HepG2 (cell line): ENCODE measurements around the gene KRT32. TPM values are rescaled to one million over a fixed set of nuclear protein-coding genes. Genes with fewer than 3 reads are reported as not detected.

Source experiments
- ATAC-seq: fragments of 200-7000 bp; cut with Tn5 transposase; 3 replicates; pipeline ENCODE4 v1.9.1; 2020; ENCODE audit warnings: mild to moderate bottlenecking, moderate library complexity
- BruUV-seq: library from RNA; stranded (reverse); fragments of 400-500 nt; replicated peaks from 2 replicates; lab custom pipeline; 2021; lab: Mats Ljungman, UMichigan
- CTCF ChIA-PET: fragments of 300-600 bp; formaldehyde crosslinking; extraction: SDS; loops from one replicate; lab custom pipeline; 2021; ENCODE audit warnings: low total read pairs, inconsistent platforms, low intra/inter-chr PET ratio; lab: Yijun Ruan, JAX
- POLR2A ChIA-PET: fragments of 350-600 bp; sonication (Branson Sonifier 250); formaldehyde crosslinking; loops from one replicate; lab custom pipeline; 2020; ENCODE audit warnings: antibody characterized with exemption, inconsistent platforms; lab: Yijun Ruan, JAX
- DNase-seq: peaks from one replicate; pipeline ENCODE4 v3.0.0-alpha.2; 2015; ENCODE audit warnings: low spot score
- FAIRE-seq: peaks from 3 replicates; lab custom pipeline; 2011; peaks lifted over from hg19 to GRCh38; lab: Jason Lieb, UNC
- H2AFZ ChIP-seq: one replicate; pipeline ENCODE4 v1.6.1; 2011; ENCODE audit warnings: low read length, inconsistent platforms
- H3K27ac ChIP-seq: fragments of 300-600 bp; 3 replicates; pipeline ENCODE4 v1.8.0; 2011; ENCODE audit warnings: mixed run types, mild to moderate bottlenecking, mixed read lengths, low read length, inconsistent platforms; ENCODE audit not compliant: insufficient read depth; ENCODE audit errors: extremely low read length
- H3K27me3 ChIP-seq, 2 experiments: fragments of 200-600 bp in 1 of 2; 2 replicates in 1 of 2; 3 replicates in 1 of 2; pipeline versions ENCODE4 v1.6.0 to v1.8.0; 2011; ENCODE audit warnings: low read length in 2 of 2, mild to moderate bottlenecking in 2 of 2, moderate library complexity in 2 of 2, inconsistent platforms in 1 of 2; ENCODE audit not compliant: insufficient read depth in 2 of 2, control insufficient read depth in 1 of 2
- H3K36me3 ChIP-seq, 2 experiments: fragments of 200-600 bp in 1 of 2; replicated peaks in 1 of 2; 2 replicates in 1 of 2; 3 replicates in 1 of 2; pipeline versions ENCODE4 v1.5.1 to v1.8.0; 2011; ENCODE audit warnings: low read length in 2 of 2, inconsistent platforms in 1 of 2; ENCODE audit not compliant: insufficient read depth in 2 of 2, control insufficient read depth in 1 of 2
- H3K4me1 ChIP-seq: 2 replicates; pipeline ENCODE4 v1.5.1; 2012; ENCODE audit warnings: low read length, inconsistent platforms; ENCODE audit not compliant: insufficient read depth
- H3K4me2 ChIP-seq: 2 replicates; pipeline ENCODE4 v1.6.0; 2011; ENCODE audit warnings: low read depth, low read length, inconsistent platforms
- H3K4me3 ChIP-seq, 3 experiments: fragments of 200-600 bp in 1 of 3; sonication (generic), shearing (Covaris generic) in 1 of 3; replicated peaks in 1 of 3; 2 replicates each; pipeline ENCODE4 v1.5.1; 2011 to 2016; ENCODE audit warnings: low read length in 3 of 3, inconsistent platforms in 2 of 3, low read depth in 2 of 3, mild to moderate bottlenecking in 2 of 3, control low read depth in 1 of 3, mixed read lengths in 1 of 3; ENCODE audit not compliant: insufficient read depth in 1 of 3
- H3K79me2 ChIP-seq: one replicate; pipeline ENCODE4 v1.6.1; 2011; ENCODE audit warnings: low read length, inconsistent platforms; ENCODE audit not compliant: insufficient read depth
- H3K9ac ChIP-seq: 2 replicates; pipeline ENCODE4 v1.6.0; 2011; ENCODE audit warnings: mild to moderate bottlenecking, low read depth, low read length, inconsistent platforms; ENCODE audit not compliant: insufficient read depth
- H3K9me3 ChIP-seq: 2 replicates; pipeline ENCODE4 v1.5.1; 2012; ENCODE audit warnings: mild to moderate bottlenecking, low read length
- H4K20me1 ChIP-seq: 2 replicates; pipeline ENCODE4 v1.6.0; 2011; ENCODE audit warnings: inconsistent platforms, mild to moderate bottlenecking, low read length, moderate library complexity; ENCODE audit not compliant: insufficient read depth
- ARNT ChIP-seq: fragments of 450-650 bp; IDR thresholded peaks from 2 replicates; pipeline ENCODE4 v1.6.1; 2017
- FOSL2 ChIP-seq: sonication (generic); formaldehyde crosslinking; IDR thresholded peaks from 2 replicates; pipeline ENCODE4 v1.4.0; 2020; ENCODE audit warnings: missing genetic modification reagents
- HMGA1 ChIP-seq: sonication (generic); formaldehyde crosslinking; conservative IDR thresholded peaks from 2 replicates; pipeline ENCODE4 v1.4.0; 2020; ENCODE audit warnings: missing genetic modification reagents
- JUNB ChIP-seq: sonication (generic); formaldehyde crosslinking; IDR thresholded peaks from 2 replicates; pipeline ENCODE4 v1.8.0; 2022; ENCODE audit warnings: missing genetic modification reagents, mild to moderate bottlenecking, borderline replicate concordance
- MYC ChIP-seq: sonication (generic); formaldehyde crosslinking; IDR thresholded peaks from 2 replicates; pipeline ENCODE4 v1.9.0; 2021; ENCODE audit warnings: missing genetic modification reagents, borderline replicate concordance
- NR2F6 ChIP-seq, 2 experiments: IDR thresholded peaks; 2 replicates each; pipeline ENCODE4 v1.6.1; 2016; ENCODE audit warnings: antibody characterized with exemption in 1 of 2, mild to moderate bottlenecking in 1 of 2
- RARG ChIP-seq: sonication (generic); formaldehyde crosslinking; IDR thresholded peaks from 2 replicates; pipeline ENCODE4 v1.4.0; 2020; ENCODE audit warnings: low read depth, mild to moderate bottlenecking, missing genetic modification reagents
- WGBS: methylation state at CpG from one replicate; pipeline ENCODE4 v1.1.6; 2017; ENCODE audit warnings: low lambda C conversion rate; 5-methylcytosine and 5-hydroxymethylcytosine counted together
- in situ Hi-C: cut with HindIII; loops from 2 replicates; pipeline ENCODE4 v1.10.0; 2017; ENCODE audit warnings: low pct_unique_long_range_greater_than_20kb; ENCODE audit not compliant: extremely low pct_ligation_motif_present
- intact Hi-C: fragments of 100-400 bp; cut with micrococcal nuclease; formaldehyde crosslinking; loops from one replicate; pipeline ENCODE4 v1.10.0; 2022; ENCODE audit not compliant: unreplicated experiment
- polyA plus RNA-seq, 8 experiments: library from polyadenylated mRNA; depleted of rRNA in 3 of 8; stranded (reverse) in 7 of 8; unstranded in 1 of 8; fragments of >200 nt; fragmentation: Illumina TruSeq in 4 of 8; extraction: Trizol in 4 of 8; gene quantifications; 2 replicates each; pipeline versions ENCODE4 v1.2.1 to v1.2.3, GENCODE V29; 2011 to 2016; ENCODE audit warnings: low read depth in 4 of 8, missing spikeins in 1 of 8, mixed read lengths in 1 of 8; ENCODE audit not compliant: insufficient read depth in 1 of 8
- total RNA-seq, 5 experiments: library from RNA; depleted of rRNA; stranded (reverse); fragments of >200 nt; fragmentation: Illumina TruSeq; extraction: Trizol; gene quantifications; 2 replicates each; pipeline ENCODE4 v1.2.3, GENCODE V29; 2016; ENCODE audit warnings: low read depth in 1 of 5
- TF ChIP-seq, protein P1 (sequence below): sonication (generic); formaldehyde crosslinking; IDR thresholded peaks from 2 replicates; pipeline ENCODE4 v1.4.0; 2020; ENCODE audit warnings: missing genetic modification reagents, mild to moderate bottlenecking, borderline replicate concordance
- TF ChIP-seq, protein P2 (sequence below), 2 experiments: sonication (generic) in 1 of 2; formaldehyde crosslinking in 1 of 2; IDR thresholded peaks; 2 replicates each; pipeline versions ENCODE4 v1.5.1 to v1.6.1; 2011 to 2020; ENCODE audit warnings: borderline replicate concordance in 1 of 2, low read depth in 1 of 2, low read length in 1 of 2, mild to moderate bottlenecking in 1 of 2, missing genetic modification reagents in 1 of 2, moderate library complexity in 1 of 2

Gene KRT32
- total and polyA plus RNA-seq, 2 of the 13 experiments (the other 11 are each of a cell fraction or from before 2014, with no cell fraction given) = not detected

DNA sequence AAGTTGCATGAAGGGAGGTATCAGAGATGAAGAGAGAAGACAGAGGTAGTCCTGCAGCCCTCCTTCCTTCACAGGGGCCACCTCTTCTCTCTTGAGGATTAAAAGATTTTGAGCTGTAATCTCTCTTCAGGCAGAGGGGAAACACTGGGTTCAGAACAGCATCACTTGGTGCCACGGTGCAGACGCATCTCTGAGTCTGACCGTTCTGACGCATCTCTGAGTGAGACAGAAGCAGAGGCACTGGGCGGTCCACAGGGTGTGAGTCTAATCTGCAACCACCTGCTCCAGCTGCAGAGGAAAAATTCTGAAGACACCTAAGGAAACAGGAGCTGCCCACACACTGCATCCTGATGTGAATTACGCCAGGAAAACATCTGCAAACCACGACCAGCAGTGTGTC lies 37.5 kb downstream of the KRT32 start (continued):
- TF ChIP-seq, protein P1, sequence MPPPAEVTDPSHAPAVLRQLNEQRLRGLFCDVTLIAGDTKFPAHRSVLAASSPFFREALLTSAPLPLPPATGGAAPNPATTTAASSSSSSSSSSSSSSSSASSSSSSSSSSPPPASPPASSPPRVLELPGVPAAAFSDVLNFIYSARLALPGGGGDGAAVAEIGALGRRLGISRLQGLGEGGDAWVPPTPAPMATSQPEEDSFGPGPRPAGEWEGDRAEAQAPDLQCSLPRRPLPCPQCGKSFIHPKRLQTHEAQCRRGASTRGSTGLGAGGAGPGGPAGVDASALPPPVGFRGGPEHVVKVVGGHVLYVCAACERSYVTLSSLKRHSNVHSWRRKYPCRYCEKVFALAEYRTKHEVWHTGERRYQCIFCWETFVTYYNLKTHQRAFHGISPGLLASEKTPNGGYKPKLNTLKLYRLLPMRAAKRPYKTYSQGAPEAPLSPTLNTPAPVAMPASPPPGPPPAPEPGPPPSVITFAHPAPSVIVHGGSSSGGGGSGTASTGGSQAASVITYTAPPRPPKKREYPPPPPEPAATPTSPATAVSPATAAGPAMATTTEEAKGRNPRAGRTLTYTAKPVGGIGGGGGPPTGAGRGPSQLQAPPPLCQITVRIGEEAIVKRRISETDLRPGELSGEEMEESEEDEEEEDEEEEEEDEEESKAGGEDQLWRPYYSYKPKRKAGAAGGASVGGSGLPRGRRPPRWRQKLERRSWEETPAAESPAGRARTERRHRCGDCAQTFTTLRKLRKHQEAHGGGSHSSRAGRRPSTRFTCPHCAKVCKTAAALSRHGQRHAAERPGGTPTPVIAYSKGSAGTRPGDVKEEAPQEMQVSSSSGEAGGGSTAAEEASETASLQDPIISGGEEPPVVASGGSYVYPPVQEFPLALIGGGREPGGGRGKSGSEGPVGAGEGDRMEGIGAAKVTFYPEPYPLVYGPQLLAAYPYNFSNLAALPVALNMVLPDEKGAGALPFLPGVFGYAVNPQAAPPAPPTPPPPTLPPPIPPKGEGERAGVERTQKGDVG (CRISPR knock-in tag) = no peak

DNA sequence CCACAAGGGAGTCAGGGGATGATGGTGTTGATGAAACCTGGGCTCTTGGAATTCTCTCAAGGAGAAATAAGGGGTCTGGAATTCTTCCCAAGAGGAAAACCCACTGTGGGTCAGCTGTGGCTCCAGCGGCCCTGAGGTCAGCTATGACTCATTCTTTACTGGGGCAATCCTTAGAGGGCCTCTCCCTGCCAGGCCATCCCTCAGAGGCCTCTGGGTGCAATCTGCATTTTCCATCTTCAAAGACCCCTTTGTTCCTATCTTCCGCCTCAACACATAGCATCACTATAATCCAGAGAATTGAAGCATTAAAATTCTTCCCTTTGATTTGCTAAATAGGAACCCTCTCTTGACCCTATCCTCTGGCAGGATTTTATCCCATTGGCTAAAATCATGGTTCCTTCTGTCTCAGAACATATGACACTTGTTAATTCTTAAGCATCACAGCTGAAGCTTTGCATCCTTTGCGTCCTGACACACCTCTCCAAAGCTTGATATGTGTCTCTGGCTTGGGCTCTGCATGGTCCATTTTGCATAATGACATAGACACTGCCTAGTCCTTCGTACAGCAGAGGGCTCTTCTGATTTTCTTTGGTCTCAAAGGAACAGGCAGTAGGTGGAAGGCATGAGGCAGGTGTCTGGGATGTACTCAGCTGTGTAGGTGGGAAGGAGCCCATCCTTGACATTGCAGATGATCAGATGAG lies 38.4 kb downstream of the KRT32 start:
- no peak for FAIRE-seq

More for the DNA sequence above, 38.4 kb downstream of the KRT32 start:
- ATAC-seq (no peak), DNase-seq (peak; percentile 35)
- H3K9ac ChIP-seq = no peak overlapping the region
- H3K4me3 ChIP-seq = no peak overlapping the region
- ChIA-PET CTCF (no interaction called here), POLR2A (no interaction called here)
- H3K79me2 ChIP-seq = no peaks in the 10 kb centered on the region
- no peak overlapping the region for H3K27ac ChIP-seq
- no peak overlapping the region for H3K4me2 ChIP-seq
- in situ Hi-C loops = no loop called here
- intact Hi-C loops = no loop called here
- H2AFZ ChIP-seq = no peak overlapping the region
- H3K4me1 ChIP-seq = peaks cover 24% of the 10 kb centered on the region; the same call in 1 of the 2 replicates
- H3K36me3 ChIP-seq = no peaks in the 10 kb centered on the region
- TF ChIP-seq HMGA1 (CRISPR knock-in tag) (no peak), ARNT (no peak), JUNB (no peak), FOSL2 (CRISPR knock-in tag) (peak; percentile 90), MYC (CRISPR knock-in tag) (no peak), RARG (no peak), NR2F6 (IDR thresholded peaks at IDR 0.05) (peak; percentile 39; the same call in 1 of the 2 replicates), NR2F6 (CRISPR knock-in tag; IDR thresholded peaks at IDR 0.05) (0 out of 2 replicates have a peak, but pooled peaks have one; percentile 9)
- TF ChIP-seq, protein P2, sequence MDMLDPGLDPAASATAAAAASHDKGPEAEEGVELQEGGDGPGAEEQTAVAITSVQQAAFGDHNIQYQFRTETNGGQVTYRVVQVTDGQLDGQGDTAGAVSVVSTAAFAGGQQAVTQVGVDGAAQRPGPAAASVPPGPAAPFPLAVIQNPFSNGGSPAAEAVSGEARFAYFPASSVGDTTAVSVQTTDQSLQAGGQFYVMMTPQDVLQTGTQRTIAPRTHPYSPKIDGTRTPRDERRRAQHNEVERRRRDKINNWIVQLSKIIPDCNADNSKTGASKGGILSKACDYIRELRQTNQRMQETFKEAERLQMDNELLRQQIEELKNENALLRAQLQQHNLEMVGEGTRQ (IDR thresholded peaks at IDR 0.05; ENCODE audit: low read depth, low read length) = no peak
- TF ChIP-seq, protein P2 (CRISPR knock-in tag; IDR thresholded peaks at IDR 0.05; ENCODE audit: borderline replicate concordance) = no peak
- BruUV-seq = no TSS peak
- no peaks in the 10 kb centered on the region for H3K9me3 ChIP-seq
- H3K27me3 ChIP-seq = no peaks in the 10 kb centered on the region
- WGBS = 28% methylated on average over 4 of the region's 4 CpGs
- no peaks in the 10 kb centered on the region for H4K20me1 ChIP-seq
